ENCODE measurements around the gene PTPRZ1. TPM values are rescaled to one million over a fixed set of nuclear protein-coding genes. Genes with fewer than 3 reads are reported as not detected.

Gene PTPRZ1
- polyA plus RNA-seq, 1 donor, result 3.5 TPM

- no peak for DNase-seq
Measured at GRCh38 chr7:121954803-121955202, 81.8 kb downstream of the PTPRZ1 start.

- no peak for DNase-seq
Measured at GRCh38 chr7:121957626-121958025, 84.7 kb downstream of the PTPRZ1 start.

GRCh38 chr7:121960678-121961077 is 87.7 kb downstream of the PTPRZ1 start:
- no peak for DNase-seq

GRCh38 chr7:121961089-121961867 is 88.3 kb downstream of the PTPRZ1 start:
- no peak for DNase-seq

GRCh38 chr7:121966276-121966934 is 93.4 kb downstream of the PTPRZ1 start:
- DNase-seq, result no peak

- DNase-seq, result no peak
Measured at GRCh38 chr7:121966935-121967332, 94.0 kb downstream of the PTPRZ1 start.

GRCh38 chr7:121985476-121986030 is 112.6 kb downstream of the PTPRZ1 start:
- DNase-seq, result no peak

- no peak for DNase-seq
Measured at GRCh38 chr7:121992068-121992467, 119.1 kb downstream of the PTPRZ1 start.

- DNase-seq, result peak; percentile 67
Measured at GRCh38 chr7:121994625-121995410, 121.9 kb downstream of the PTPRZ1 start.

- DNase-seq, result no peak
Measured at GRCh38 chr7:122006687-122007086, 133.7 kb downstream of the PTPRZ1 start.

GRCh38 chr7:122010116-122010515 is 137.2 kb downstream of the PTPRZ1 start:
- no peak for DNase-seq

GRCh38 chr7:122013065-122013464 is 140.1 kb downstream of the PTPRZ1 start:
- no peak for DNase-seq

- no peak for DNase-seq
Measured at GRCh38 chr7:122013630-122014029, 140.7 kb downstream of the PTPRZ1 start.

GRCh38 chr7:122014697-122015096 is 141.7 kb downstream of the PTPRZ1 start:
- DNase-seq, result no peak

- no peak for DNase-seq
Measured at GRCh38 chr7:122018032-122018431, 145.1 kb downstream of the PTPRZ1 start.

- DNase-seq, result no peak
Measured at GRCh38 chr7:122027058-122027457, 154.1 kb downstream of the PTPRZ1 start.

- DNase-seq, result no peak
Measured at GRCh38 chr7:122033641-122034040, 160.7 kb downstream of the PTPRZ1 start.

GRCh38 chr7:122035876-122036275 is 162.9 kb downstream of the PTPRZ1 start:
- no peak for DNase-seq

- DNase-seq, result no peak
Measured at GRCh38 chr7:122038134-122038533, 165.2 kb downstream of the PTPRZ1 start.

- no peak for DNase-seq
Measured at GRCh38 chr7:122038904-122039303, 165.9 kb downstream of the PTPRZ1 start.

GRCh38 chr7:122040147-122040546 is 167.2 kb downstream of the PTPRZ1 start:
- DNase-seq, result no peak

- no peak for DNase-seq
Measured at GRCh38 chr7:122046402-122046801, 173.4 kb downstream of the PTPRZ1 start.

GRCh38 chr7:122054393-122054792 is 181.4 kb downstream of the PTPRZ1 start:
- DNase-seq, result no peak

Measured in left kidney (tissue), 2 donors.